ENCODE results near the gene CACNG7.

The CACNG7 gene

GRCh38 chr19:53916004-53916403 is 6.9 kb downstream of the CACNG7 start:
- peaks cover 7% of the 10 kb centered on the region for H3K27me3 ChIP-seq (ENCODE audit: insufficient read depth, poor library complexity, severe bottlenecking)
- no peak overlapping the region for H3K4me3 ChIP-seq (replicated peaks; ENCODE audit: insufficient read depth, low read length)
- no peak overlapping the region for H3K27ac ChIP-seq (replicated peaks)
- DNase-seq (ENCODE audit: low read depth in 1 of 2, low spot score in 1 of 2): no peak
- TF ChIP-seq REST (IDR thresholded peaks at IDR 0.05; ENCODE audit: insufficient replicate concordance, low read depth): no peak

- Histone ChIP-seq H3K27ac (replicated peaks) (no peak overlapping the region), H3K4me3 (replicated peaks; ENCODE audit: insufficient read depth, low read length) (no peak overlapping the region), H3K27me3 (ENCODE audit: insufficient read depth, poor library complexity, severe bottlenecking) (peaks cover 2% of the 10 kb centered on the region)
- no peak for DNase-seq (ENCODE audit: low read depth in 1 of 2, low spot score in 1 of 2)
- TF ChIP-seq CTCF (IDR thresholded peaks at IDR 0.05; ENCODE audit: insufficient read depth, low read length) (no peak), SPI1 (IDR thresholded peaks at IDR 0.05; ENCODE audit: borderline replicate concordance, low read depth) (no peak), REST (IDR thresholded peaks at IDR 0.05; ENCODE audit: insufficient replicate concordance, low read depth) (no peak), GABPA (IDR thresholded peaks at IDR 0.05; ENCODE audit: low read depth) (no peak), POLR2AphosphoS5 (IDR thresholded peaks at IDR 0.05; ENCODE audit: low read depth) (no peak)
Measured at GRCh38 chr19:53917356-53917755, 8.3 kb downstream of the CACNG7 start.

GRCh38 chr19:53927739-53928138 is 18.7 kb downstream of the CACNG7 start:
- Histone ChIP-seq H3K27ac (replicated peaks) (no peak overlapping the region), H3K27me3 (ENCODE audit: insufficient read depth, poor library complexity, severe bottlenecking) (no peaks in the 10 kb centered on the region), H3K4me3 (replicated peaks; ENCODE audit: insufficient read depth, low read length) (no peak overlapping the region)
- TF ChIP-seq SPI1 (IDR thresholded peaks at IDR 0.05; ENCODE audit: borderline replicate concordance, low read depth) (no peak), REST (IDR thresholded peaks at IDR 0.05; ENCODE audit: insufficient replicate concordance, low read depth) (peak; percentile 94)
- no peak for DNase-seq (ENCODE audit: low read depth in 1 of 2, low spot score in 1 of 2)

- Histone ChIP-seq H3K27me3 (ENCODE audit: insufficient read depth, poor library complexity, severe bottlenecking) (no peaks in the 10 kb centered on the region), H3K27ac (replicated peaks) (no peak overlapping the region), H3K4me3 (replicated peaks; ENCODE audit: insufficient read depth, low read length) (no peak overlapping the region)
- no peak for DNase-seq (ENCODE audit: low read depth in 1 of 2, low spot score in 1 of 2)
- TF ChIP-seq POLR2AphosphoS5 (IDR thresholded peaks at IDR 0.05; ENCODE audit: low read depth) (no peak), CTCF (IDR thresholded peaks at IDR 0.05; ENCODE audit: insufficient read depth, low read length) (no peak), GABPA (IDR thresholded peaks at IDR 0.05; ENCODE audit: low read depth) (no peak), SPI1 (IDR thresholded peaks at IDR 0.05; ENCODE audit: borderline replicate concordance, low read depth) (no peak), REST (IDR thresholded peaks at IDR 0.05; ENCODE audit: insufficient replicate concordance, low read depth) (no peak)
Measured at GRCh38 chr19:53936029-53936428, 27.0 kb downstream of the CACNG7 start.
